NCI-H345 treated with DMSO at 0.1 percent for 48 hours (cell line): ENCODE data around the gene ZNF217.
"Not testable (repeated sequence)": the region's sequence is repeated elsewhere in the genome, so short reads cannot be mapped to it uniquely, and the experiment has no call there.

Source experiments
- DNase-seq: peaks from one replicate; lab custom pipeline; 2025; ENCODE audit not compliant: unreplicated experiment; lab: John Stamatoyannopoulos, UW

ZNF217 gene

DNA sequence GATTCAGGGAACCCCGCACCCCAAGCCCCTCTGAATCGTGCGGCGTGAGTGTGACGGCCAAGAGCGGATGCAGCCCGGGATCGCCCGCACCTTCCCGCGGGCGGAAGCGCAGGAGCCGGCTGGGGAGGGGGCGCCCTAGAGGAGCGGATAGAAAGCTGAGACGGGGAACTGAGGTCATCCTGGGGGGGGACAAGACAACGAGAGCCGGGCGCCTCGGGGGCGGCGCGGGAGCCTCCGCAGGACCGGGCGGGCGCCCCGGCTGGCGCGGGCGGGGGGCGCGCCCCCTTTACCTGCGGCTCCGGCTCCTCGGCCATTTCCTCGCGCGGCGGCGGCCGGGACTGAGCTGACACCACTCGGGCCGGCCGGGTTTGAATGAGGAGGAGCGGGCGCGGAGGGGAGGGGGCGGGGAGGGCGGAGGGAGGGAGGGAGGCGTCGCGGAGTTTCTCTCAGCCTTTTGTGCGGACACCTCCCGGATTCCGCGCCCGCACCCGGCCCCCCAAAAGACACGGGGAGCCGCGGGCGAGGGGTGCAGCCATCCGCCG lies at the start of gene ZNF217:
TSS of gene ZNF217 (minus strand) at position 374 of the 542 bp plus-strand sequence. CDS start 11,013 bp downstream, outside the sequence.
- not testable (repeated sequence) for DNase-seq

DNA sequence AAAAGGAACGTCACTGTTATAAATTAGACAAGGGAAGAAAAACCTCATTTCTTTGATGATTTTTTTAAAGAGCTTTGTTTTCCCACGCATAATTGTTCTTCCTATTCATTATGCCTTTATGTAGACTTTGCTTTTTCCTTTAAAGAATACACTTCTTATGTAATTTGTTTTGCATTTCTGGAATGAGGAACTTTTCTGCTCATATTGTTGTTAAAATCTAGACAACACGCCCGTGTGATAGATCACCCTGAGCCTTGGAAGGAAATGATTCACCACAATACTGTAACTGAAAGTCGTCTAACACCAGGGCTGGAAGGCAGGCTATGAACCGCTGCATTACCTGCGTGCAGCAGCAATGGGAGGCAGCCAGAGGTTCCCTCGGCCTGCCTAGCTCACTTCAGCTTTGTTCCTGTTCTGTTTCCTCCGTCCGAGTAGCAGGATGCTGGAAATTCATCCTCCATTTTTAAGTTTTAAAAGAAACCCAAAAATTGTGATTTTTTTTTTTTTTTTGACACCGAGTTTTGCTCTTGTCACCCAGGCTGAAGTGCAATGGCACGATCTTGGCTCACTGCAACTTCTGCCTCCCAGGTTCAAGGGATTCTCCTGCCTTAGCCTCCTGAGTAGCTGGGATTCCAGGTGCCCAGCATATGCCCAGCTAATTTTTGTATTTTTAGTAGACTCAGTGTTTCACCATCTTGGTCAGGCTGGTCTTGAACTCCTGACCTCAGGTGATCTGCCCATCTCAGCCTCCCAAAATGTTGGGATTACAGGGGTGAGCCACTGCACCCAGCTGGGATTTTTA lies 49.6 kb upstream of the ZNF217 start:
- DNase-seq = no peak

DNA sequence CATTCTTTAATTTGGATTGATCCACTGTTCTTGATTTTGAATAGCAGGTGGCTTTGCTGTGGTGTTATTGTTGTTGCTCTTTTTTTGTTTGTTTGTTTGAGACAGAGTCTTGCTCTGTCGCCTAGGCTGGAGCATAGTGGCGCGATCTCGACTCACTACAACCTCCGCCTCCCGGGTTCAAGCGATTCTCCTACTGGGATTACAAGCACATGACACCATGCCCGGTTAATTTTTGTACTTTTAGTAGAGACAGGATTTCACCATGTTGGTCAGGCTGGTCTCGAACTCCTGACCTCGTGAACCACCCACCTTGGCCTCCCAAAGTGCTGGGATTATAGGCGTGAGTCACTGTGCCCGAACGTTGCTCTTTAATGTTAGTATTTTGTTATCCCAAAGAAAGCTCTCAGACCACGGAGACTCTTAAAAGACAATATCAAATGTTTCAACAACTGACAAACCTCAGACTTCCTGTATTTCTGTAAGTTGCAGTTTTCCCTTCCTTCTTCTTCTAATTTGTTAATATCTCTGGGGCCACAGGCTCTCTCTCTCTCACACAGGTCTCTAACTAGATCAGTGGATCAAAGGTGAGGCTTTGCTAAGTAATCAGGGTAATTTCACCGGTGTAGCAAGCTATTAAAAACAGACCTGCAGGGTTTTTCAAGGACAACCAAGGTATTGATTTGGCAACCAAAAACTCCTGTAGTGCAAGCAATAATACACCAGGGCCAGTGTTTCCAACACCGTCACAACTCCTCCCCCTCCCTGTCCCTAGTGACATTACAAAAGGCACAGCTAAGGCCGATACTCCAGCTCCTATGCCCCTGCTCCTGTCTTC lies 48.8 kb upstream of the ZNF217 start:
- DNase-seq = no peak

DNA sequence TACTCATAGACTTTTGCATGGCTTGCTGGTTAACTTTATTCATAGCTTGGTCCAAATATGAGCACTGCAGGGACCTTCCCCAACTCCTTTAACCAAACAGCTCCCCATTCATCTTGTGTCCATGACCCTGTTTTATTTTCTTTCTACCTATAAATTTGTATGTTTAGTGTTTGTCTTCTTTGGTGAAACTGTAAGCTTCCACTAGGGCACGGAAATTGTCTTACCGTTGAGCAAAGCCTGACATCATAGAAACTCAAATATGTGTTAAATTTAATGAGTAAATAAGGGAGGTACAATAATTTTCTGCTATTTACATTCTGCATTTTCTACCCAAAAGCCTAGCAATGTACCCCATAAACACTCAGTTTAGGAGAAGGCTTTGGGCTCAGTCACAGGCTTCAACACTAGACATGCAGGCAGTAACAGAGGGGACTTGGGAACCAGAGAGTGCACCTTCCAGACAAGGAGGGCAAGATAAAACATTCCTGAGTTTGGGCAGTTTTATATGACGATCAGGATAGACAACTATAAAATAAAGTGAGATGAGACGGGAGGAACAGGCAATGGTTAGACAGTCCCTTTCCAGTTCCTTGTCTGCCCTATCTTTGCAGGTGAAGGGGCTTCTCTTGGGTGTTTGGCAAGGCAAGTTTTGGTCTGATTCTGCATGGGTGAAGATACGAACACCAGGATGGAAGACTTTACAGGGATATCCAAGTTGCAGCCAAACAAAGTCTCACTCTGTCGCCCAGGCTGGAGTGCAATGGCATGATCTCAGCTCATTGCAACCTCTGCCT lies 46.2 kb upstream of the ZNF217 start:
- DNase-seq = no peak

DNA sequence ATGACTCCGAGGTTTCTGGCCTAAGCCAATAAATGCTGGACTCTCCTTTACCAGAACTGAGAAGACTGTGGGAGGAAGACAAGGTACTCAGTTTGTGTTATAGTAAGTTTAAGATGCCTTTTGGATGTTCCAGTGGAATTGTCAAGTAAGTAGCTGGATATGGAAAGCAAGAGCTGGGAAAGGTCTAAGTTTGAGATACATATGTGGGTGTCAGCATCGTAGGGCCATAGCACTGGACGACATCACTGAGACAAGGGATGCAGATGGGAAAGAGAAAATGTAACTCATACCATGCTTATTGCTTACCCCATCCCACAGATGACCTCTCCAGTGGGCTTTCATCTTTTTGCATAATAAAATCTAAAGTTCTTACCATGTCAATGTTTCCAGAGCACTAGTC lies 45.5 kb upstream of the ZNF217 start:
- no peak for DNase-seq

DNA sequence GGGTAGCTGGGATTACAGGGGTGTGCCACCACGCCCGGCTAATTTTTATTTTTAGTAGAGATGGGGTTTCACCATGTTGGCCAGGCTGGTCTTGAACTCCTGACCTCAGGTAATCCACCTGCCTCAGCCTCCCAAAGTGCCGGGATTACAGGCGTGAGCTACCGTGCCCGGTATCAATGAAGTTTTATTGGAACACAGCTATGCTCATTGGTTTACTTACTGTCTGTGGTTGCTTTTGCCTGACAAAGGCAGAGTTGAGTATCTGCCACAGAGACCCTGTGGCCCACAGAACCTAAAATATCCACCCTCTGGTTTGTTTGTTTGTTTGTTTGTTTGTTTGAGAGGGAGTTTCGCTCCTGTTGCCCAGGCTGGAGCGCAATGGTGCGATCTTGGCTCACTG lies 43.7 kb upstream of the ZNF217 start:
- DNase-seq = not testable (repeated sequence)

DNA sequence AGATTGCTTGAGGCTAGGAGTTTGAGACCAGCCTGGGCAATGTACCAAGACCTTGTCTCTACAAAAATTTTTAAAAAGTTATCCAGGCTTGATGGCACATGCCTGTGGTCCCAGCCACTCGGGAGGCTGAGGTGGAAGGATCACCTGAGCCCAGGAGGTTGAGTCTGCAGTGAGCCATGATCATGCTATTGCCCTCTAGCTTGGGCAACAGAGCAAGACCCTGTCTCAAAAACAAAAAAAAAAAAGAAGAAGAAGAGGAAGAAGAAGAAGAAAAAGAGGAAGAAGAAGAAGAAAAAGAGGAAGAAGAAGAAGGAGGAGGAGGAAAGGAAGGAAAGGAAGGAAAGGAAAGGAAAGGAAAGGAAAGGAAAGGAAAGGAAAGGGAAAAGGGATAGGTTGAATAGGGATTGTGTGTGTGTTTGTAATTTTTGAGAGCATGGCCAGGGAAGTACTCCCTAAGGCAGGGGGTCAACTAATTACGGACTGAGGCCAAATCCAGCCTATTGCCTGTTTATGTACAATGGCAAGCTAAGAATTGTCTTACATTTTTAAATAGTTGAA lies 43.0 kb upstream of the ZNF217 start:
- DNase-seq = no peak

DNA sequence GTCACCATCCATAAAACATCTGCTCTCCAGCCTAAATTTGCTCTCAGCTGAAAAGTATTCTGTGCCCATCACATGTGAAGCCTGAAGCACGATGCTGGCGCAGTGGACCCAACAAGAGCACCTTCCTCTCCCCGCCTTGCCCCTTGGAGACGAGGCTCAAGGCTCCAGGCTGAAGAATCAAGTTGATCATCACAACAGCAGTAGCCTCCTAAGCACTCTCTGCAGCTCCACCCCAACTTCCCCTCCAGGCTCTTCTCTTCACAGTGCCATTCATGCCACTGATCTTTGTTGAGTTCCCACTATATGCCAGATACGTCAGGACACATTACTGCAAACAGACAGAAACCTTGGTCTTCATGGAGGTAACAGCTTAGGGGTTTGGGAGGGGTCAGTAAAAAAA lies 41.6 kb upstream of the ZNF217 start:
- no peak for DNase-seq

DNA sequence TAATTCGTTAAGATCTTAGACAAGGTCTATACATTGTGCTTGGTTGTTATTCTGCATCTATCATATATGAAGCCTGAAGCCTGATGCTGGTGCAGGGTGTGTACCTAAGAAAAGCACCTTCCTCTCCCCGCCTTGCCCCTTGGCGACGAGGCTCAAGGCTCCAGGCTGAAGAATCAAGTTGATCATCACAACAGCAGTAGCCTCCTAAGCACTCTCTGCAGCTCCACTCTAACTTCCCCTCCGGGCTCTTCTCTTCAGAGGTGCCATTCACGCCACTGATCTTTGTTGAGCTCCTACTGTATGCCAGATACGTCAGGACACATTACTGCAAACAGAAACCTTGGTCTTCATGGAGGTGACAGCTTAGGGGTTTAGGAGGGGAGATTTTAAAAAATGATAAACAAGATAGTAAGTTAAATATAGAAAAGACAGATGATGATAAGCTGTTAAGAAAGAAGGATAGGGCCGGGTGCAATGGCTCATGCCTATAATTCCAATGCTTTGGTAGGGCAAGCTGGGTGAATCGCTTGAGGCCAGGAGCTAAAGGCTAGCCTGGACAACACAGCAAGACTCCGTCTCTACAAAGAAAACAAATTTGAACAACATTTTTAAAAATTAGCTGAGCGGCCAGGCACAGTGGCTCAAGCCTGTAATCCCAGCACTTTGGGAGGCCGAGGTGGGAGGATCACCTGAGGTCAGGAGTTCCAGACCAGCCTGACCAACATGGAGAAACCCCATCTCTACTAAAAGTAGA lies 38.4 kb upstream of the ZNF217 start:
- DNase-seq = no peak

DNA sequence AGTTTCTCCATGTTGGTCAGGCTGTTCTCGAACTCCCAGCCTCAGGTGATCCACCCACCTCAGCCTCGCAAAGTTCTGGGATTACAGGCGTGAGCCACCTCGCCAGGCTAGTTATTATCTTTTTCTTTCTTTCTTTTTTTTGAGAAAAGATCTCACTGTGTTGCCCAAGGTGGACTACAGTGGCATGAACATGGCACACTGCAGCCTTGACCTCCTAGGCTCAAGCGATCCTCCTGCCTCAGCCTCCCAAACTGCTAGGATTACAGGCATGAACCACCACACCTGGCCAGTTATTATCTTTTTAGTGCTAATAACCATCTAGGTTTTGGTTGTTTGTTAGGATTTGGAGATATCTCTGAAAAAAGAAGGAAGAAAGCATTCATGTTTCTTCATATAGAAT lies 35.8 kb upstream of the ZNF217 start:
- DNase-seq = no peak

DNA sequence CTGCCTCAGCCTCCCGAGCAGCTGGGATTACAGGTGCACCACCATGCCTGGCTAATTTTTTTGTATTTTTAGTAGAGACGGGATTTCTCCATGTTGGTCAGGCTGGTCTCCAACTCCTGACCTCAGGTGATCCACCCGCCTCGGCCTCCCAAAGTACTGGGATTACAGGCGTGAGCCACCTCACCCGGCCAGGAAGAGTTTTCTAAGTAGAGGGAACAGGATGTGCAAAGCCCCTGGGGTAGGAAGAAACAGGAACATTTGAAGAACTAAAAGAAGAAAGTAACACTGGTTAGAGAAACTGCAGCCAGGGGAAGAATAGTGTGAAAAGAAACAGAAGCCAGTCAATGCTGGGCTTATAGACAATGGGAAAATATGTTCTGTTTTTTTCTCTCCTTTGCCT lies 35.1 kb upstream of the ZNF217 start:
- not testable (repeated sequence) for DNase-seq

DNA sequence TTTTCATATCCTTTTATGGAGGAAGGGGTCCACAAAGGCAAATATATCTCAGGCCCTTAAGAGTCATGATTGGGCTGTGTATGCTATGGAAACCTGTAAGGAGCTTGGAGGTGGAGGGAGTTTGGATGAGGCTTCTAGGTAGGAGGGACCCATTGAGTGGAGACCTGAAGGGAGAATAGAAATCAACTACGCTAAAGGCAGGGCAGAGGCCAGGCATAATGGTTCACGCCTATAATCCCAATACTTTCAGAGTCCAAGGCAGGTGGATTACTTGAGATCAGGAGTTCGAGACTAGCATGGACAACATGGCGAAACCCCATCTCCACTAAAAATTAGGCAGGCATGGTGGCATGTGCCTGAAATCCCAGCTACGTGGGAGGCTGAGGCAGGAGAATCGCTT lies 34.4 kb upstream of the ZNF217 start:
- DNase-seq = no peak

DNA sequence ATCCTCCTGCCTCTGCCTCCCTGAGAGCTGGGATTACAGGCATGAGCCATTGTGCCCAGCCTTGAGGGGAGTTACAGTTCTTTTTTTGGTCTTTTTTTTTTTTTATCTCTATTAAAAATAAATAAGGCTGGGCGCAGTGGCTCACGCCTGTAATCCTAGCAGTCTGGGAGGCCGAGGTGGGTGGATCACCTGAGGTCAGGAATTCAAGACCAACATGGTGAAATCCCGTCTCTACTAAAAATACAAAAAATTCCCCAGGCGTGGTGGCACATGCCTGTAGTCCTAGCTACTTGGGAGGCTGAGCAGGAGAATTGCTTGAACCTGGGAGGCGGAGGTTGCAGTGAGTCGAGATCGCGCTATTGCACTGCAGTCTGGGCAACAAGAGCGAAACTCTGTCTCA lies 33.4 kb upstream of the ZNF217 start:
- not testable (repeated sequence) for DNase-seq

DNA sequence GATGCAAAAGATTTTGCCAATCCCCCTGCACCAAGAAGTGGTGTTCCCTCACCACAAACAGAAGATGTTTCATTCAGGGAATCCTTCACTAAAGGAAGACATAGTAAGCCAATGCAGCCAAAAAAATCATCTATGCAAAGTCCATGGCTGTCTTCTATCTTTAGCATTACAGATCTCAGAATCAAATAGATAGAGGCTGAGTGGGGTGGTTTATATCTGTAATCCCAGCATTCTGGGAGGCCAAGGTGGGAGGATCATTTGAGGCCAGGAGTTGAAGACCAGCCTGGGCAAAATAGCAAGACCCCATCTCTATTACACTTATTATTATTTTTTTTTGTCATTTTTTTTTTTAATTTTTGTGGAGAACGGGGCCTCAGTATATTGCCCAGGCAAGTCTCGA lies 32.9 kb upstream of the ZNF217 start:
- DNase-seq = no peak

DNA sequence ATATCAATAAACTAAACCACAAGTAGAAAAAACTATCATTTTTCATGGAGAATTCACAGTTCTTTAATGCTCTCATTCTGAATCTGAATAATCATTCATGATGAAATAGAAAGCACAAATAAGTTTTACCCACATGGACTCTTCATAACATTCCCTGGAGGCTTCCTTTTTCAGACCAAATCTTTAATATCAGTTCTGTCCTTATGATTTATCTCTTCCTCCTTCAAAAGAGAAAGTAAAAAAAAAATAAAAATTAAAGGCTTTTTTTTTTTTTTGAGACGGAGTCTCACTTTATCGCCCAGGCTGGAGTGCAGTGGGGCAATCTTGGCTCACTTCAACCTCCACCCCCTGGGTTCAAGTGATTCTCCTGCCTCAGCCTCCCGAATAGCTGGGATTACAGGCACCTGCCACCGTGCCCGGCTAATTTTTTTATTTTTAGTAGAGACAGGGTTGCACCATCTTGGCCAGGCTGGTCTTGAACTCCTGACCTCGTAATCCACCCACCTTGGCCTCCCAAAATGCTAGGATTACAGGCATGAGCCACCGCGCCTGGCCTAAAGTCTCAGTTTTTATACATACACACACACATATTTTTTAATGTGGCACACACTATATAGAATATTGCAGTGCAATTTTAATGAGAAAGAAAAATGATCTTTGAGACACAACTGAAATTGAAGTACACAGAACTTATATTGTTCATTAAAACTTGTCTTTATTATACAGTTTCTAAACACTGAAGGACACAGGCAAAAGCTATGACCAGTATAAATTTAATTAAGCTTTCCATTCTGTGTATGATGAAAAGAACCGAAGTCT lies 31.9 kb upstream of the ZNF217 start:
- DNase-seq = no peak

DNA sequence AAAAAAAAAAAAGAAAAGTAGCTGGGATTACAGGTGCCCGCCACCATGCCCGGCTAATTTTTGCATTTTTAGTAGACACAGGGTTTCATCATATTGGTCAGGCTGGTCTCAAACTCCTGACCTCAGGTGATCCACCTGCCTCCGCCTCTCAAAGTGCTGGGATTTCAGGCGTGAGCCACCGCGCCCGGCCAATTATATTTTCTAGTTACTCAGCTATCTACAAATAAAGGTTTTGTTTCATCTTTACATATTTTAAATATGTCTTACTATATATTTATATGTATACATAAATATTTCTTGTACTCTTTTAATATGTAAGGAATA lies 31.2 kb upstream of the ZNF217 start:
- DNase-seq = not testable (repeated sequence)

DNA sequence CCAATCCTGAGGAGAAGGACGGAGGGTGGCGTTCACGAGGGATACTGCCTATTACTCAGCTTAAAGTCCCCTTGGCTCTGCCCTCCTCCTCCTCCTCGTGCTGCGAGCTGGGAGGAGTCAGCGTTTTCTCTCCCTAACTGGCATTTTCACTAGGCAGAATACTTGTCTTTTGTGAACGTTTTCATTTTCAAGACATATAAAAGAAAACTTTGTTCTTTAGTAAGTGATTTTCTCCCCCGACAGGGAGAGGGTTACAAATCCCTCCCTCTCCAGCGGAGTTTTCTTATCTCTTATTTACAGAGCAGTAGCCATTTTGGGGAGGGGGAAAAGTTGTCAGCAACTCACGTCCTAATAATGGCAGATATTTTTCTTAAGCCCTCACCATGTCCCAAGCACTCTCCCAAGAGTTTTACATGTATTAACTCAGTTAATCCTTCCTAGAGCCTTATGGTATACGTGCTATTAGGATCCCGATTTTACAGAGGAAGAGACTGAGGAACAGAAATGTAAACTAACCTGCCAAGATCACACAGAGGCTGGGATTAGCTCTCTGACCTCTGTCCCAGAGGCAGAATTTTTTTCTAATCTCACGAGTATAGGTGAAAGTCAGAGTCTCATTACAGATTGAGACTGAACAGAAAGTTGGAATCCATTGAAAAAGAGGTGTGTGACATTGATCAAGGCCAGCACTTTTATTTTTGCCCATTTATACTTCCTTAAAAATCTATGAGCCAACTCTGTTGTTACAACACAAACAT lies 30.0 kb upstream of the ZNF217 start:
- no peak for DNase-seq

DNA sequence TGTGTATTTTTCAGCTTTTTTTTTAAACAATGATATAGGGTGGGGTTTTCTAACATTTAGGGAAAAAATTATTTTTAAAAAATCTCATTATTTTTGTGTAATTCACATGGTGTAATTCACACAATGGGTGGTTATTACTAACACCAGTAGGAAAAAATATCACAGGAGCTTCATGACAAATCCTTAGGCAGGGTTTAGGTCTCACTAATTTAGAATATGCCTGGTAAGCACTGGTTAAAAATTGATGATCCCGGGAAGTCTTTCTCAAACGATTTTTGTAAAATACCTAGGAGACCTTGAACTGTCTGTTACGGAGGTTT lies 29.5 kb upstream of the ZNF217 start:
- DNase-seq = no peak
